Neuronal stem cell (in vitro differentiated cells): ENCODE data around the gene MRGPRX3. TPM values are rescaled to one million over a fixed set of nuclear protein-coding genes. Genes with fewer than 3 reads are reported as not detected.

ENCODE experiments used
- DNase-seq: peaks from one replicate; pipeline ENCODE4 v3.0.0-alpha.2; 2013; ENCODE audit warnings: low spot score
- H2AFZ ChIP-seq: one replicate; pipeline ENCODE4 v1.6.1; 2013; ENCODE audit warnings: mild to moderate bottlenecking, low read length, inconsistent platforms
- H2AK5ac ChIP-seq: 2 replicates; pipeline ENCODE4 v1.6.1; 2013; ENCODE audit warnings: low read depth, mild to moderate bottlenecking, inconsistent platforms, low read length, moderate library complexity, mixed read lengths
- H2BK120ac ChIP-seq: 2 replicates; pipeline ENCODE4 v1.6.1; 2013; ENCODE audit warnings: low read depth, mild to moderate bottlenecking, inconsistent platforms, low read length, moderate library complexity, mixed read lengths
- H2BK12ac ChIP-seq: one replicate; pipeline ENCODE4 v1.6.1; 2013; ENCODE audit warnings: low read length, inconsistent platforms
- H2BK15ac ChIP-seq: 2 replicates; pipeline ENCODE4 v1.6.1; 2013; ENCODE audit warnings: mild to moderate bottlenecking, low read length, inconsistent platforms, mixed read lengths
- H2BK5ac ChIP-seq: one replicate; pipeline ENCODE4 v1.6.1; 2013; ENCODE audit warnings: inconsistent platforms, mild to moderate bottlenecking, low read length, moderate library complexity
- H3K14ac ChIP-seq: one replicate; pipeline ENCODE4 v1.6.1; 2013; ENCODE audit warnings: low read length, inconsistent platforms
- H3K18ac ChIP-seq: 2 replicates; pipeline ENCODE4 v1.6.1; 2013; ENCODE audit warnings: low read length, inconsistent platforms
- H3K23ac ChIP-seq: 2 replicates; pipeline ENCODE4 v1.6.1; 2013; ENCODE audit warnings: low read depth, mild to moderate bottlenecking, mixed read lengths, low read length, inconsistent platforms; ENCODE audit not compliant: poor library complexity
- H3K27ac ChIP-seq: replicated peaks from 3 replicates; pipeline ENCODE4 v1.5.1; 2013; ENCODE audit warnings: low read length, inconsistent platforms
- H3K27me3 ChIP-seq, 3 experiments: 2 replicates each; pipeline ENCODE4 v1.6.1; 2013; ENCODE audit warnings: low read length in 3 of 3, mild to moderate bottlenecking in 2 of 3, inconsistent platforms in 1 of 3, low read depth in 1 of 3, mixed read lengths in 1 of 3, moderate library complexity in 1 of 3; ENCODE audit not compliant: control insufficient read depth in 3 of 3, insufficient read depth in 3 of 3
- H3K36me3 ChIP-seq, 2 donors: replicated peaks in 1 of 2; 2 replicates each; pipeline ENCODE4 v1.6.1; 2013; ENCODE audit warnings: low read length in 2 of 2; ENCODE audit not compliant: control insufficient read depth in 2 of 2, insufficient read depth in 2 of 2
- H3K4ac ChIP-seq: 2 replicates; pipeline ENCODE4 v1.6.1; 2013; ENCODE audit warnings: inconsistent platforms, mild to moderate bottlenecking, low read length, moderate library complexity
- H3K4me1 ChIP-seq, 2 donors: 1 replicate in 1 of 2; 2 replicates in 1 of 2; pipeline ENCODE4 v1.6.1; 2013; ENCODE audit warnings: low read length in 2 of 2, low read depth in 1 of 2; ENCODE audit not compliant: control insufficient read depth in 2 of 2, insufficient read depth in 1 of 2
- H3K4me2 ChIP-seq: one replicate; pipeline ENCODE4 v1.6.1; 2013; ENCODE audit warnings: mild to moderate bottlenecking, low read length, inconsistent platforms; ENCODE audit not compliant: insufficient read depth, poor library complexity, severe bottlenecking
- H3K4me3 ChIP-seq, 2 donors: 2 replicates each; pipeline ENCODE4 v1.5.1; 2013; ENCODE audit warnings: low read length in 2 of 2, mild to moderate bottlenecking in 2 of 2, inconsistent platforms in 1 of 2, moderate library complexity in 1 of 2
- H3K79me1 ChIP-seq: one replicate; pipeline ENCODE4 v1.6.1; 2013; ENCODE audit warnings: low read depth, mild to moderate bottlenecking, inconsistent platforms, low read length, moderate library complexity
- H3K9ac ChIP-seq: one replicate; pipeline ENCODE4 v1.6.1; 2013; ENCODE audit warnings: mild to moderate bottlenecking, low read depth, low read length, inconsistent platforms; ENCODE audit not compliant: poor library complexity
- H3K9me3 ChIP-seq, 2 donors: replicated peaks in 1 of 2; 2 replicates each; pipeline versions ENCODE3 to v1.6.1; 2013; ENCODE audit warnings: low read length in 2 of 2, mild to moderate bottlenecking in 2 of 2, inconsistent platforms in 1 of 2, low read depth in 1 of 2, mixed read lengths in 1 of 2, moderate library complexity in 1 of 2; ENCODE audit not compliant: control insufficient read depth in 2 of 2, insufficient read depth in 1 of 2
- H4K8ac ChIP-seq: one replicate; pipeline ENCODE4 v1.6.1; 2013; ENCODE audit warnings: low read depth, mild to moderate bottlenecking, inconsistent platforms, low read length, moderate library complexity
- H4K91ac ChIP-seq: one replicate; pipeline ENCODE4 v1.6.1; 2013; ENCODE audit warnings: low read length, low read depth, mild to moderate bottlenecking, inconsistent platforms; ENCODE audit not compliant: poor library complexity
- WGBS, 2 donors: extraction: QIAGEN DNeasy Blood & Tissue Kit; methylation state at CpG; one replicate each; pipeline ENCODE4 v1.1.7; 2013; ENCODE audit warnings: missing lambda C conversion rate in 2 of 2, mixed read lengths in 1 of 2; ENCODE audit not compliant: insufficient read length in 2 of 2, insufficient replicate concordance in 1 of 2; ENCODE audit errors: extremely low coverage in 2 of 2; 5-methylcytosine and 5-hydroxymethylcytosine counted together
- polyA plus RNA-seq, 2 experiments: library from polyadenylated mRNA; stranded (reverse); fragments of 200-250 nt; gene quantifications; one replicate each; pipeline ENCODE4 v1.2.3, GENCODE V29; 2013

Gene MRGPRX3
- not detected for polyA plus RNA-seq (2013, experiment 1 of 2)
- not detected for polyA plus RNA-seq (2013, experiment 2 of 2)

DNA sequence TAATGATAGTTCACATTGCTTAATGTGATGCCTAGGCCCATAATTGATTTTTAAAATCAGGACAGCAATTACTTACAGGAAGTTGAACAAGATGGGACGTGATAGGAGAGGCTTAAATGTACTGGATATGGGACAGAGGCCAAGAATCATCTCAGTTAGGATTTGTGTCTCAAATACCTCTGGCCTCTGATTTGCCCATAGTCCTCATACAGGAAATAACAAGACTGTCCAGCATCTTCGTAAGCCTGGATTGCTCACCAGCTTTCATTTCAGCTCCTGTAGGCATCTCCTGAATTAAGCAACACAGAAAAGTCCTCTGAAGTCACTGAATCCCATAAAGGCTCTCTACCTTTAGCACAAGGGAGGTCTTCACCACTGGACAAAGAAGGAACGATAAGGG is at the start of gene MRGPRX3:
MRGPRX3 (plus strand) TSS at position 231 of the 400 bp plus-strand sequence. CDS start 4,632 bp downstream, outside the sequence.
- Histone ChIP-seq H4K91ac (no peak within 1 kb of the TSS), H3K4me1 (no peaks in the 10 kb centered on the region), H3K18ac (no peak within 1 kb of the TSS), H3K79me1 (no peaks in the 10 kb centered on the region), H3K23ac (no peak within 1 kb of the TSS), H2BK12ac (no peak within 1 kb of the TSS), H2BK5ac (no peak within 1 kb of the TSS), H2AFZ (no peak within 1 kb of the TSS), H3K14ac (no peak within 1 kb of the TSS), H4K8ac (no peak within 1 kb of the TSS), H2BK15ac (no peak within 1 kb of the TSS), H3K4me3 (no peak within 1 kb of the TSS), H3K9me3 (peaks cover 0 to 1% of the 10 kb centered on the region in 2 donors), H3K27ac (no peak within 1 kb of the TSS), H2AK5ac (no peak within 1 kb of the TSS), H3K9ac (no peak within 1 kb of the TSS), H2BK120ac (no peak within 1 kb of the TSS), H3K4ac (no peak within 1 kb of the TSS), H3K36me3 (no peaks in the 10 kb centered on the region), H3K4me2 (no peak within 1 kb of the TSS), H3K27me3 (peaks cover 0 to 7% (median 0%) of the 10 kb centered on the region in 3 experiments)
- WGBS, 2 donors, result no CpG with 5 or more reads among the region's 3 CpGs
- no peak for DNase-seq

GRCh38 chr11:18088366-18088765 is 44.0 kb upstream of the MRGPRX3 start:
- no peak overlapping the region for H2BK120ac ChIP-seq

DNA sequence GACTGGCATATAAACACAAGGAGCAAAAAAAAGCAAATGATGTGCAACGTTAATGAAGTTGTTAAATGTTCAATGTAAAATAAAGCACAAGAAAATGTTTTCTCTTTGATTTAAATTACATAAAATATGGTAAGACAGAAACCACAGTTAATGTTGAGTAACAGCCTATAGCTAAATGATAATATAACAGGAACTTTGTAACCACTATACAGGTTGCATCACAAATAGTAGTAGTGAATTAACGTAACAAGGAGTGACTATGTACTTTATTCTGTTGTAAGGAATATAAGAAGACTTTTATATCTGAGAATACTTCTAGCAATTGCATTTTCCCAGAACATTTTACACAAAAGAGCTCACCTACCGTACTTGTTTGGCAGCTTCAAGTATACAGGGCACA is 43.4 kb upstream of the MRGPRX3 start:
- Histone ChIP-seq H4K8ac (no peak overlapping the region), H4K91ac (no peak overlapping the region), H2AK5ac (no peak overlapping the region), H2BK5ac (no peak overlapping the region), H2BK120ac (no peak overlapping the region), H2BK15ac (no peak overlapping the region), H3K36me3 (peaks cover 24 to 99% of the 10 kb centered on the region in 2 donors), H3K27me3 (no peaks in the 10 kb centered on the region), H3K4me2 (no peak overlapping the region), H3K27ac (no peak overlapping the region), H3K4me3 (no peak overlapping the region), H3K4me1 (no peaks in the 10 kb centered on the region), H3K18ac (no peak overlapping the region), H3K23ac (no peak overlapping the region), H3K79me1 (no peaks in the 10 kb centered on the region), H2BK12ac (no peak overlapping the region), H3K9ac (no peak overlapping the region), H3K14ac (no peak overlapping the region), H3K4ac (no peak overlapping the region), H3K9me3 (no peaks in the 10 kb centered on the region), H2AFZ (no peak overlapping the region)
- no peak for DNase-seq
- whole genome bisulfite sequencing, 2 donors, result no CpG with 5 or more reads among the region's 3 CpGs

More at GRCh38 chr11:18088366-18088765, 44.0 kb upstream of the MRGPRX3 start:
- no peaks in the 10 kb centered on the region for H3K9me3 ChIP-seq
- H3K4me2 ChIP-seq, result no peak overlapping the region
- H3K4me3 ChIP-seq, result no peak overlapping the region
- no peaks in the 10 kb centered on the region for H3K4me1 ChIP-seq
- WGBS, 2 donors, result no CpG with 5 or more reads among the region's 2 CpGs
- no peak overlapping the region for H3K4ac ChIP-seq
- no peak overlapping the region for H3K9ac ChIP-seq
- no peak overlapping the region for H2AK5ac ChIP-seq
- no peak overlapping the region for H3K18ac ChIP-seq
- H3K27me3 ChIP-seq, result no peaks in the 10 kb centered on the region
- no peak overlapping the region for H2BK5ac ChIP-seq
- H2BK15ac ChIP-seq, result no peak overlapping the region
- no peak overlapping the region for H3K23ac ChIP-seq
- H2BK12ac ChIP-seq, result no peak overlapping the region
- DNase-seq, result no peak
- H4K8ac ChIP-seq, result no peak overlapping the region
- no peak overlapping the region for H2AFZ ChIP-seq
- H3K27ac ChIP-seq, result no peak overlapping the region
- H3K36me3 ChIP-seq, result peaks cover 20 to 99% of the 10 kb centered on the region in 2 donors
- no peak overlapping the region for H3K14ac ChIP-seq
- no peak overlapping the region for H4K91ac ChIP-seq
- no peaks in the 10 kb centered on the region for H3K79me1 ChIP-seq

- WGBS, 2 donors, result no CpG with 5 or more reads among the region's 2 CpGs
- no peaks in the 10 kb centered on the region for H3K79me1 ChIP-seq
- no peak for DNase-seq
- H3K18ac ChIP-seq, result no peak overlapping the region
- no peak overlapping the region for H2AFZ ChIP-seq
- H2BK120ac ChIP-seq, result no peak overlapping the region
- H3K9ac ChIP-seq, result no peak overlapping the region
- no peaks in the 10 kb centered on the region for H3K4me1 ChIP-seq
- H3K4me2 ChIP-seq, result no peak overlapping the region
- H2BK12ac ChIP-seq, result no peak overlapping the region
- H2BK5ac ChIP-seq, result no peak overlapping the region
- no peak overlapping the region for H3K14ac ChIP-seq
- H3K27ac ChIP-seq, result no peak overlapping the region
- H3K27me3 ChIP-seq, result no peaks in the 10 kb centered on the region
- no peak overlapping the region for H3K4ac ChIP-seq
- H3K23ac ChIP-seq, result no peak overlapping the region
- H3K4me3 ChIP-seq, result no peak overlapping the region
- H2AK5ac ChIP-seq, result no peak overlapping the region
- H2BK15ac ChIP-seq, result no peak overlapping the region
- no peak overlapping the region for H4K91ac ChIP-seq
- H4K8ac ChIP-seq, result no peak overlapping the region
- H3K36me3 ChIP-seq, result peaks cover 26 to 100% of the 10 kb centered on the region in 2 donors
- no peaks in the 10 kb centered on the region for H3K9me3 ChIP-seq
These were observed 40.6 kb upstream of the MRGPRX3 start for GRCh38 chr11:18091731-18092130.
